PC-9 (cell line): Measurements from ENCODE around the gene PAGE4.

Experiments used
- CTCF ChIP-seq: fragments of 200-600 bp; sonication (generic); conservative IDR thresholded peaks from 2 replicates; pipeline ENCODE4 v1.6.1; 2017; ENCODE audit warnings: mixed run types, antibody characterized with exemption, mild to moderate bottlenecking, moderate library complexity
- EZH2 ChIP-seq: fragments of 200-600 bp; sonication (generic); IDR thresholded peaks from 2 replicates; pipeline ENCODE4 v1.8.0; 2017; ENCODE audit warnings: antibody characterized with exemption, low read depth

DNA sequence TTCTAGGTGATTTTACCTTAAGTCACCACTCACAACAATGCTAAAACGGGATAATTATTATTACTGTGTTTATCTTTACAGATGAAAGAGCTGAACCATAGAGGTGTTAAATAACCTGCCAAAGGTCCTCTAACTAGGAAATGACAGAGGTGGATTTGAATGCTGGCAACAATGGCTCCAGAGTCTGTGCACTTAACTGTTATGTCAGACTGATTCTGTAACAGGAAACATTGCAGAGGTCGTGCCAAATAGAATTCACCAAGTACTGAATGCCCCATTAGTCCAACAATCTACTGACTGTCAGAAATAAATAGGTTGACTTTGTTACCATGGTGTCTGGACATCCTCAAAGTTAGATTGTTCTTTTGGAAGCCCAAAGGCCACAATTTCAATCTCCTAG lies 29.2 kb downstream of the PAGE4 start:
- TF ChIP-seq CTCF: no peak
- no peak for TF ChIP-seq EZH2
